T-helper 2 cell (primary cell): ENCODE results near the gene STOML2.

Experiments used
- DNase-seq, 5 experiments: peaks; one replicate each; pipeline versions ENCODE4 v3.0.0 to v3.0.0-alpha.2; 2012 to 2022

Gene STOML2

GRCh38 chr9:35071814-35072460 lies 31.0 kb downstream of the STOML2 start:
- DNase-seq = peak; percentile 48 to 85 (median 71)

- DNase-seq = no peak
These were observed 31.8 kb downstream of the STOML2 start for GRCh38 chr9:35070823-35071813.

- no peak for DNase-seq
These were observed 33.9 kb downstream of the STOML2 start for GRCh38 chr9:35069020-35069419.

GRCh38 chr9:35067056-35067455 lies 35.9 kb downstream of the STOML2 start:
- DNase-seq = no peak

- DNase-seq = no peak
These were observed 42.3 kb downstream of the STOML2 start for GRCh38 chr9:35060548-35061207.

- no peak for DNase-seq
These were observed 43.5 kb downstream of the STOML2 start for GRCh38 chr9:35059438-35059837.

GRCh38 chr9:35057271-35057620 lies 45.7 kb downstream of the STOML2 start:
- no peak for DNase-seq

GRCh38 chr9:35056571-35057270 lies 46.2 kb downstream of the STOML2 start:
- no peak for DNase-seq

GRCh38 chr9:35054871-35055644 lies 47.9 kb downstream of the STOML2 start:
- DNase-seq = no peak

GRCh38 chr9:35054185-35054835 lies 48.6 kb downstream of the STOML2 start:
- DNase-seq = no peak

GRCh38 chr9:35051069-35051967 lies 51.6 kb downstream of the STOML2 start:
- DNase-seq = peak in 3 of 5 experiments; percentile 31 to 51 (median 32)
